Astrocyte (in vitro differentiated cells and primary cell): Measurements from ENCODE around the gene HMGA1. TPM values are rescaled to one million over a fixed set of nuclear protein-coding genes. Genes with fewer than 3 reads are reported as not detected.

Source experiments
- DNase-seq: peaks from one replicate; pipeline ENCODE4 v3.0.0-alpha.2; 2010; ENCODE audit warnings: low read depth
- FAIRE-seq: peaks from 2 replicates; lab custom pipeline; 2011; peaks lifted over from hg19 to GRCh38; lab: Jason Lieb, UNC
- H2AFZ ChIP-seq: 2 replicates; pipeline ENCODE4 v1.6.0; 2012; ENCODE audit warnings: low read depth, low read length, inconsistent platforms
- H3K27ac ChIP-seq: 2 replicates; pipeline ENCODE4 v1.5.1; 2011; ENCODE audit warnings: low read depth, low read length, inconsistent platforms
- H3K27me3 ChIP-seq: 2 replicates; pipeline ENCODE4 v1.6.0; 2011; ENCODE audit warnings: low read length, inconsistent platforms; ENCODE audit not compliant: insufficient read depth
- H3K36me3 ChIP-seq: 2 replicates; pipeline ENCODE4 v1.5.1; 2011; ENCODE audit warnings: low read length, inconsistent platforms; ENCODE audit not compliant: insufficient read depth
- H3K4me1 ChIP-seq: 2 replicates; pipeline ENCODE4 v1.5.1; 2011; ENCODE audit warnings: low read length, inconsistent platforms; ENCODE audit not compliant: insufficient read depth
- H3K4me2 ChIP-seq: 2 replicates; pipeline ENCODE4 v1.6.0; 2012; ENCODE audit warnings: low read length, inconsistent platforms
- H3K4me3 ChIP-seq: 2 replicates; pipeline ENCODE4 v1.5.1; 2011; ENCODE audit warnings: low read depth, mild to moderate bottlenecking, low read length, inconsistent platforms; ENCODE audit not compliant: insufficient read depth
- H3K79me2 ChIP-seq: 2 replicates; pipeline ENCODE4 v1.6.0; 2012; ENCODE audit warnings: mild to moderate bottlenecking, low read length, inconsistent platforms; ENCODE audit not compliant: insufficient read depth
- H3K9ac ChIP-seq: 2 replicates; pipeline ENCODE4 v1.6.0; 2012; ENCODE audit warnings: mild to moderate bottlenecking, low read length, inconsistent platforms
- H3K9me3 ChIP-seq: 2 replicates; pipeline ENCODE4 v1.5.1; 2012; ENCODE audit warnings: low read depth, mild to moderate bottlenecking, low read length, inconsistent platforms; ENCODE audit not compliant: insufficient read depth
- H4K20me1 ChIP-seq: 2 replicates; pipeline ENCODE4 v1.6.0; 2012; ENCODE audit warnings: low read length, inconsistent platforms; ENCODE audit not compliant: insufficient read depth
- H3K27ac Mint-ChIP-seq: one replicate; pipeline ENCODE4 v1.8.0; 2021; ENCODE audit warnings: mild to moderate bottlenecking, mixed read lengths; ENCODE audit not compliant: unreplicated experiment
- H3K27me3 Mint-ChIP-seq: one replicate; pipeline ENCODE4 v1.8.0; 2021; ENCODE audit warnings: low read depth, mixed read lengths; ENCODE audit not compliant: unreplicated experiment
- H3K36me3 Mint-ChIP-seq: one replicate; pipeline ENCODE4 v1.8.0; 2021; ENCODE audit warnings: low read depth, mixed read lengths; ENCODE audit not compliant: unreplicated experiment
- H3K4me1 Mint-ChIP-seq: one replicate; pipeline ENCODE4 v1.8.0; 2021; ENCODE audit warnings: low read depth, mixed read lengths; ENCODE audit not compliant: unreplicated experiment
- H3K4me3 Mint-ChIP-seq: one replicate; pipeline ENCODE4 v1.8.0; 2021; ENCODE audit warnings: mild to moderate bottlenecking, moderate library complexity, mixed read lengths; ENCODE audit not compliant: unreplicated experiment
- H3K9me3 Mint-ChIP-seq: one replicate; pipeline ENCODE4 v1.8.0; 2021; ENCODE audit warnings: mild to moderate bottlenecking, mixed read lengths; ENCODE audit not compliant: unreplicated experiment
- EZH2 ChIP-seq: IDR thresholded peaks from 2 replicates; pipeline ENCODE4 v1.6.1; 2012; ENCODE audit warnings: mild to moderate bottlenecking, low read length, inconsistent platforms; ENCODE audit not compliant: insufficient read depth
- total RNA-seq: library from RNA; stranded (reverse); gene quantifications from 2 replicates; pipeline ENCODE4 v1.2.1, GENCODE V29; 2021
- TF ChIP-seq, protein P1 (sequence below): IDR thresholded peaks from 2 replicates; pipeline ENCODE4 v1.5.1; 2011; ENCODE audit warnings: low read depth, mild to moderate bottlenecking, inconsistent platforms, low read length, moderate library complexity; ENCODE audit not compliant: insufficient read depth

HMGA1 gene
- total RNA-seq, 1 donor from 2014 or later: 199 TPM

DNA sequence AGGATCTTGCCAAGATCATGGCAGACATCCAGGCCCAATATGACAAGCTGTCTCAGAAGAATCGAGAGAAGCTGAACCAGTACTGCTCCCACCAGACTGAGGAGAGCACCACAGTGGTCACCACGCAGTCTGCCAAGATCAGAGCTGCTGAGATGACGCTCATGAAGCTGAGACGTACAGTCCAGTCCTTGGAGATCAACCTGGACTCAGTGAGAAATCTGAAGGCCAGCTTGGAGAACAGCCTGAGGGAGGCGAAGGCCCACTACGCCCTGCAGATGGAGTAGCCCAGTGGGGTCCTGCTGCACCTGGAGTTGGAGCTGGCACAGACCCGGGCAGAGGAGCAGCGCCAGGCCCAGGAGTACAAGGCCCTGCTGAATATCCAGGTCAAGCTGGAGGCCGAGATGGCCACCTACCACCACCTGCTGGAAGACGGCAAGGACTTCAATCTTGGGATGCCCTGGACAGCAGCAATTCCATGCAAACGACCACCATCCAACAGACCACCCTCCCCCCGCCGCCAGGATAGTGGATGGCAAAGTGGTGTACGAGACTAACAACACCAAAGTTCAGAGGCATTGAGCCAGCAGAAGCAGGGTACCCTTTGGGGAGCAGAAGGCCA, 46.1 kb upstream of the HMGA1 start:
- Histone ChIP-seq H3K27me3 (no peaks in the 10 kb centered on the region), H3K4me1 (no peaks in the 10 kb centered on the region), H3K9me3 (no peaks in the 10 kb centered on the region), H3K9ac (no peak overlapping the region), H3K79me2 (no peaks in the 10 kb centered on the region), H3K4me3 (no peak overlapping the region), H3K36me3 (no peaks in the 10 kb centered on the region), H2AFZ (no peak overlapping the region), H3K4me2 (no peak overlapping the region), H4K20me1 (no peaks in the 10 kb centered on the region), H3K27ac (no peak overlapping the region)
- H3K36me3 Mint-ChIP-seq: no peaks in the 10 kb centered on the region
- H3K27me3 Mint-ChIP-seq: peaks cover 16% of the 10 kb centered on the region
- FAIRE-seq (no peak), DNase-seq (no peak)
- no peaks in the 10 kb centered on the region for H3K4me1 Mint-ChIP-seq
- H3K27ac Mint-ChIP-seq: no peak overlapping the region
- TF ChIP-seq EZH2: no peak
- TF ChIP-seq, protein P1, sequence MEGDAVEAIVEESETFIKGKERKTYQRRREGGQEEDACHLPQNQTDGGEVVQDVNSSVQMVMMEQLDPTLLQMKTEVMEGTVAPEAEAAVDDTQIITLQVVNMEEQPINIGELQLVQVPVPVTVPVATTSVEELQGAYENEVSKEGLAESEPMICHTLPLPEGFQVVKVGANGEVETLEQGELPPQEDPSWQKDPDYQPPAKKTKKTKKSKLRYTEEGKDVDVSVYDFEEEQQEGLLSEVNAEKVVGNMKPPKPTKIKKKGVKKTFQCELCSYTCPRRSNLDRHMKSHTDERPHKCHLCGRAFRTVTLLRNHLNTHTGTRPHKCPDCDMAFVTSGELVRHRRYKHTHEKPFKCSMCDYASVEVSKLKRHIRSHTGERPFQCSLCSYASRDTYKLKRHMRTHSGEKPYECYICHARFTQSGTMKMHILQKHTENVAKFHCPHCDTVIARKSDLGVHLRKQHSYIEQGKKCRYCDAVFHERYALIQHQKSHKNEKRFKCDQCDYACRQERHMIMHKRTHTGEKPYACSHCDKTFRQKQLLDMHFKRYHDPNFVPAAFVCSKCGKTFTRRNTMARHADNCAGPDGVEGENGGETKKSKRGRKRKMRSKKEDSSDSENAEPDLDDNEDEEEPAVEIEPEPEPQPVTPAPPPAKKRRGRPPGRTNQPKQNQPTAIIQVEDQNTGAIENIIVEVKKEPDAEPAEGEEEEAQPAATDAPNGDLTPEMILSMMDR: no peak
- H3K4me3 Mint-ChIP-seq: no peak overlapping the region
- H3K9me3 Mint-ChIP-seq: peaks cover 4% of the 10 kb centered on the region

DNA sequence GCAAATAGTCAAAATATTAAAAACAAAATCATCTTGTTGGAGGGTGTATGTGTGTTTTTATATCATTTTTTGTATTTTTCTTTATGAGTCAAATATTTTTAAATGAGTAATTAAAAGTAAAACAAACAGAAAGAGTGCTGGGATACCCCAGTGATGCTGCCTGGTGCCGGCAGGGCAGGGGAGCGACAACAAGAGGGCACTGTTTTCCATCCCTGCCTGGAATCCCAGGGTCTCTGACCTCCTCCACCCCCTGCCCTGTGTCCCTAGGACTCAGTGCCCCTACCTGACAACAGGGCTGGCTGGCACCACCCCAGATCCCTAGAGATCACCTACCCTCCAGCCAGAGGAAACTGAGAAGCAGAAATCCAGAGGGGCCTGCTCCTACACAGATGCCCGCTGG, 41.9 kb upstream of the HMGA1 start:
- Histone ChIP-seq H3K79me2 (no peaks in the 10 kb centered on the region), H4K20me1 (no peaks in the 10 kb centered on the region), H3K27me3 (no peaks in the 10 kb centered on the region), H3K36me3 (no peaks in the 10 kb centered on the region), H3K4me1 (peaks cover 5% of the 10 kb centered on the region), H3K4me2 (no peak overlapping the region), H3K4me3 (no peak overlapping the region), H2AFZ (no peak overlapping the region), H3K9ac (no peak overlapping the region), H3K9me3 (no peaks in the 10 kb centered on the region), H3K27ac (no peak overlapping the region)
- DNase-seq (no peak), FAIRE-seq (no peak)
- Mint-ChIP-seq H3K9me3 (peaks cover 2% of the 10 kb centered on the region), H3K36me3 (no peaks in the 10 kb centered on the region), H3K27ac (no peak overlapping the region), H3K27me3 (peaks cover 18% of the 10 kb centered on the region), H3K4me1 (no peaks in the 10 kb centered on the region), H3K4me3 (no peak overlapping the region)
- TF ChIP-seq, protein P1: no peak
- TF ChIP-seq EZH2: no peak

DNA sequence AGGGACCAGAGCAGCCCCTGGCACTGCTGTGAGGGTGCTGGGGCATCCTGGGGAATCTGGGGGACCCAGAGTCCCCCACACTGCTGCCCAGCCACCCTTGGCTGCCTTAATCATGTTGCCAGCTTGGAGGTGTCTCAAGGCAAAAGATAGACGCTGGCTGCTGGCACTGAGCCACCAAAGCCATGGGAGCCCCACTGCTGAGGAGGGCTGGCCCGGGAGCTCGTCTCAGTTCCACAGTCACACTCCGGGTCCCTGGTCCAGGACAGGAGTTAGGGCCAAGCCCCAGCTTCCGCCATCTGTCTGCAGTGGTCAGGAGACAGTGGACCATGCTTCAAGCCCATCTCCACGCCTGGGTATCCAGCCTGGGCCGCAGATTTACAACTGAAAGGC, 41.0 kb upstream of the HMGA1 start:
- Histone ChIP-seq H3K4me1 (peaks cover 5% of the 10 kb centered on the region), H3K9me3 (no peaks in the 10 kb centered on the region), H4K20me1 (no peaks in the 10 kb centered on the region), H3K27me3 (no peaks in the 10 kb centered on the region), H2AFZ (peak overlapping the region; percentile 99), H3K36me3 (no peaks in the 10 kb centered on the region), H3K79me2 (no peaks in the 10 kb centered on the region), H3K4me2 (peak overlapping the region; percentile 97), H3K4me3 (peak overlapping the region; percentile 64), H3K9ac (peak overlapping the region; percentile 68), H3K27ac (no peak overlapping the region)
- Mint-ChIP-seq H3K27me3 (peaks cover 12% of the 10 kb centered on the region), H3K27ac (no peak overlapping the region), H3K4me1 (no peaks in the 10 kb centered on the region), H3K4me3 (no peak overlapping the region), H3K36me3 (no peaks in the 10 kb centered on the region), H3K9me3 (no peaks in the 10 kb centered on the region)
- no peak for FAIRE-seq
- no peak for TF ChIP-seq EZH2
- TF ChIP-seq, protein P1: no peak
- DNase-seq: no peak
